GM19193 (cell line): ENCODE data around the gene BTG1.

Experiments
- POLR2A ChIP-seq: IDR thresholded peaks from 4 replicates; pipeline ENCODE4 v1.6.1; 2011; ENCODE audit not compliant: insufficient read depth, insufficient read length; ENCODE audit errors: extremely low read depth

Gene BTG1

DNA sequence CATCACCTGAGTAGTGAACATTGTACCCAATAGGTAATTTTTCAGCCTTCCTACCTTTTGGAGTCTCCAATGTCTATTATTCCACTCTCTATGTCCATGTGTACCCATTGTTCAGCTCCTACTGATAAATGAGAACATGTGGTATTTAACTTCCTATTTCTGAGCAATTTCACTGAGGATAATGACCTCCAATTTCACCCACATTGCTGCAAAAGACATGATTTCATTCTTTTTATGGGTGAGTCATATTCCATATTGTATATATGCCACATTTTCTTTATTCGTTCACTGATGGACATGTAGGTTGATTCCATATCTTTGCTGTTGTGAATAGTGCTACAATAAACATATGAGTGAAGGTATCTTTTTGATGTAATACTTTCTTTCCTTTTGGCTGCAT, 16.4 kb upstream of the BTG1 start:
- TF ChIP-seq POLR2A: no peak

- TF ChIP-seq POLR2A: no peak
Measured at GRCh38 chr12:92158796-92159439, 13.3 kb upstream of the BTG1 start.

- TF ChIP-seq POLR2A: no peak
Measured at GRCh38 chr12:92156704-92157395, 11.2 kb upstream of the BTG1 start.

GRCh38 chr12:92156139-92156538, 10.5 kb upstream of the BTG1 start:
- no peak for TF ChIP-seq POLR2A

DNA sequence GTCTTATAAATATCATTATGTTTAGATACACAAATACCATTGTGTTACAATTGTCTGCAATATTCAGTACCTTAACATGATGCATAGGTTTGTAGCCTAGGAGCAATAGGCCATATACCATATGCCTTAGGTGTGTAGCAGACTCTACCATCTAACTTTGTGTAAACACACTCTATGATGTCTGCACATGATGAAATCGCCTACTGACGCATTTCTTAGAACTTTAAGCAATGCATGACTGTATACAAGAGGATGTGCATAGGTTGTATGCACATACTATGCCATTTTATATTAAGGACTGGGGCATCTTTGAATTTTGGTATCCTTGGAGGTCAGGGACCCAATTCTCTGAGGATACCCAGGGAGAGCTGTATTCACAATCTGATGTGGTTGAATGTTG, 10.1 kb upstream of the BTG1 start:
- TF ChIP-seq POLR2A: no peak

- no peak for TF ChIP-seq POLR2A
Measured at GRCh38 chr12:92151916-92152315, 6.3 kb upstream of the BTG1 start.

- no peak for TF ChIP-seq POLR2A
Measured at GRCh38 chr12:92149563-92149962, 3.9 kb upstream of the BTG1 start.

DNA sequence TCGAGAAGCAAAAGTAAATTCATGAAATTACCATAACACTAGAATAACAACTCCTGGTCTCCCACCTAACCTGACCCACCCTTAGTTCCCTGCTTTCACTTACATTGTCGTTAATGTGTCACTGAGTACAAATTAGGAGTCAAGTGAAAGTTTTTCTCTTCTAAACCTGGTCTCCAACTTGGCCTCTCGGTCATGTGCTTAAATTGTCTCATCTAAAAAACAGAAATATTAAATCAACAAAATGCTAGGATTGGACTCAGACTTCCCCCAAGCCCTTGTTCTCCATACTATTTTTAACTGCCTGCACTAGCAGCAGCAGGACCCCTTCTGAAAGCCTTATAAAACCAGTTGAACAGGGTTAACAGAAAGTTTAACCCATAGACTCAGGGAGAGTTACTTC, 1.8 kb upstream of the BTG1 start:
- no peak for TF ChIP-seq POLR2A

- no peak for TF ChIP-seq POLR2A
Measured at GRCh38 chr12:92146497-92147224, 1.0 kb upstream of the BTG1 start.

- no peak for TF ChIP-seq POLR2A
Measured at GRCh38 chr12:92145481-92145730, 240 bp downstream of the BTG1 start.

GRCh38 chr12:92144631-92145480, 790 bp downstream of the BTG1 start:
- peak; percentile 56 for TF ChIP-seq POLR2A

GRCh38 chr12:92143686-92144630, 1.7 kb downstream of the BTG1 start:
- TF ChIP-seq POLR2A: no peak

- peak; percentile 47 for TF ChIP-seq POLR2A
Measured at GRCh38 chr12:92143258-92143657, 2.4 kb downstream of the BTG1 start.

DNA sequence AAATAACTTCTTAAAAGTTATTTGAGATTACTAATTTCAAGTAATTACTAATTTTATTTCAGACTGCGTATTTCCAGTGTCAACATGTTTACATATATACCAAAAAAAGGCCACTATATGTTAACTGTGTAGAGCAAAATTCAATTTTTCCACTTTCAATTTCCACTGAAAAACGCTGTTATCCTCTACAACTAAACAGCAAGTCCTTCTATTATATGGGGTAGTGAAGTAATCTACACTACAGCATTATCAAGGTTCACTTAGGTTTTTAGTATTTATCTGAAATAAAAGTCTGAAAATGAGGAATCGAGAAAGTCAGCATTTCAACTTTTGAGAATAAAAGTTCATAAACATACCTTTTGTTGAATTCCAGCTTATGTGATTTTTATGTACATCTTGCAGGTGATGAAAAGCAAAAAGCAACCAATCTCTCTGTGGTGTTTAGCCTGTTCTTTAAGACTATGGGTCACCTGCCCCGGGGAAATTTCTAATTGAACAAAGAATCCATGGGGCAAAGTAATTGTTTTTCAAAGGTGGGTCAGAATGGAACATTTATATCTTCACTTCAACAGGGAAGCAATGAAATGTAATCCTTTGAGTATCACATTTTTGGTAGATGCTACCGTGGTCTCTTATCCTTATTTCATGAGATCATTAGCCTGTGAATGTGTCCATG, 3.3 kb downstream of the BTG1 start:
- TF ChIP-seq POLR2A: peak; percentile 31

- TF ChIP-seq POLR2A: no peak
Measured at GRCh38 chr12:92141591-92142121, 4.0 kb downstream of the BTG1 start.
